ENCODE measurements around the gene C16orf96. TPM values are rescaled to one million over a fixed set of nuclear protein-coding genes. Genes with fewer than 3 reads are reported as not detected.

C16orf96 gene
- total RNA-seq, 1 donor from 2014 or later = not detected

DNA sequence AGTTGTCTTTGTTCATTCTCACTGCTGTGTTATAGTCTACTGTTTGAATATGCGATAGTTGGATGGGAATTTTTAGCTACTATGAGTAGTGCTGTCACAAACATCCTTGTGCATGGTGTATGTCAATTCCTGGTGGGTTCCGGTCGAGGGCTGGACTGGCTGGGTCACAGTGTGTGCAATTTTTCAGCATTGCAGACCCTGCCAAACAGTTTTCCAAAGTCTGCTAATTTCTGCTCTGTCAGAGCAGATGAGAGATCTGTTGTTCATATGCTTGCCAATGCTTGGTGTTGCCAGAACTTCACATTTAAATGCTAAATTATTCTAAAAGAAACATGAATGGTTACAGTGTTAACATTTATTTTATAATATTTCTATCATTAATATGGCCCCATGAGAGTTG is 3.6 kb upstream of the C16orf96 start:
- TF ChIP-seq, protein P1, sequence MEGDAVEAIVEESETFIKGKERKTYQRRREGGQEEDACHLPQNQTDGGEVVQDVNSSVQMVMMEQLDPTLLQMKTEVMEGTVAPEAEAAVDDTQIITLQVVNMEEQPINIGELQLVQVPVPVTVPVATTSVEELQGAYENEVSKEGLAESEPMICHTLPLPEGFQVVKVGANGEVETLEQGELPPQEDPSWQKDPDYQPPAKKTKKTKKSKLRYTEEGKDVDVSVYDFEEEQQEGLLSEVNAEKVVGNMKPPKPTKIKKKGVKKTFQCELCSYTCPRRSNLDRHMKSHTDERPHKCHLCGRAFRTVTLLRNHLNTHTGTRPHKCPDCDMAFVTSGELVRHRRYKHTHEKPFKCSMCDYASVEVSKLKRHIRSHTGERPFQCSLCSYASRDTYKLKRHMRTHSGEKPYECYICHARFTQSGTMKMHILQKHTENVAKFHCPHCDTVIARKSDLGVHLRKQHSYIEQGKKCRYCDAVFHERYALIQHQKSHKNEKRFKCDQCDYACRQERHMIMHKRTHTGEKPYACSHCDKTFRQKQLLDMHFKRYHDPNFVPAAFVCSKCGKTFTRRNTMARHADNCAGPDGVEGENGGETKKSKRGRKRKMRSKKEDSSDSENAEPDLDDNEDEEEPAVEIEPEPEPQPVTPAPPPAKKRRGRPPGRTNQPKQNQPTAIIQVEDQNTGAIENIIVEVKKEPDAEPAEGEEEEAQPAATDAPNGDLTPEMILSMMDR (IDR thresholded peaks at IDR 0.05) = no peak
- Histone ChIP-seq H3K4me1 (no peaks in the 10 kb centered on the region), H3K27me3 (no peaks in the 10 kb centered on the region), H3K36me3 (no peaks in the 10 kb centered on the region), H3K27ac (no peak overlapping the region), H3K4me3 (no peak overlapping the region), H3K9me3 (no peaks in the 10 kb centered on the region)
- intact Hi-C loops (cut with DNase I) = no loop called here
- DNase-seq (ENCODE audit: low spot score in 2 of 2) = no peak

DNA sequence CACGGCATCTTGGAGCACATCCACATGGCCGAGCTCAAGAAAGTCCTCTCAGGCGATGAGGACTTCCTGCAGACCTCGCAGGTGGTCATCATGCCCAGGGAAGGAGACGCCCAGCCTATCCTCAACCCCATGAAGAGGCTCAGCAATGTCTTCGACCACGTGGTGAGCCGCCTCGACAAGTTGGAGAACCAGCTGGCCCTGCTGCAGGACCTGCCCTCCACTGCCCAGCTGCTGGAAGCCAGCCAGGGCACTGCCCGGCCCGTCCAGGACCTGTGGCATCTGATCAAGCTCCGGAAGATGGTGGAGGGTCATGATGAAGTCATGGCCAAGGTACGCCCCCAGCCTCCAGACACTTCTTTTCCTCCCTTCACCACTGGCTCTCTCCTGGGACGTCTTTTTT is 440 bp downstream of the C16orf96 start:
- intact Hi-C loops (cut with DNase I) = no loop called here
- DNase-seq (ENCODE audit: low spot score in 2 of 2) = no peak
- Histone ChIP-seq H3K36me3 (no peaks in the 10 kb centered on the region), H3K27me3 (no peaks in the 10 kb centered on the region), H3K4me1 (no peaks in the 10 kb centered on the region), H3K27ac (no peak overlapping the region), H3K4me3 (no peak overlapping the region), H3K9me3 (no peaks in the 10 kb centered on the region)
- TF ChIP-seq, protein P1 (IDR thresholded peaks at IDR 0.05) = no peak

DNA sequence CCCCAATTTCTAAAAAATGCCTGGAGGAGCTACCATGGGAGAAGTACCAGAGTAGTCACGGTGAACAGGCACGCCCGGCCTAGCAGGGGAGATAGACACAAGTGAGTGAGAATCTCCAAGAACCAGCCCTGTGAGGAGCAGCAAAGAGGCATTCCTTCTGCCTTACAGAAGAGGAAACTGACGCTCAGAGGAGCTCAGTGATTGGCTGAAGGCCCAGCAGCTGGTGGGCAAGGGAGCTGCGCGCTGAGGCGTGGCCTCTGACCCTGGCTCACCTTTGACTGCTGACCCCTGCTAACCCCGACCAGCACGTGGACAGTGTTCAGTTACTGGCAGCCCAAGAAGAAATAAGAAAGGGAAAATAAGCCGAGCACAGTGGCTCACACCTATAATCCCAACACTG is 1.8 kb downstream of the C16orf96 start:
- Histone ChIP-seq H3K36me3 (no peaks in the 10 kb centered on the region), H3K9me3 (no peaks in the 10 kb centered on the region), H3K27ac (no peak overlapping the region), H3K4me3 (no peak overlapping the region), H3K27me3 (no peaks in the 10 kb centered on the region), H3K4me1 (no peaks in the 10 kb centered on the region)
- TF ChIP-seq, protein P1 (IDR thresholded peaks at IDR 0.05) = no peak
- DNase-seq (ENCODE audit: low spot score in 2 of 2) = no peak
- intact Hi-C loops (cut with DNase I) = no loop called here

GRCh38 chr16:4561596-4561995 is 5.5 kb downstream of the C16orf96 start:
- H3K27me3 ChIP-seq = no peaks in the 10 kb centered on the region
- no peaks in the 10 kb centered on the region for H3K36me3 ChIP-seq
- H3K4me3 ChIP-seq = no peak overlapping the region
- intact Hi-C loops (cut with DNase I) = no loop called here
- TF ChIP-seq, protein P1 (IDR thresholded peaks at IDR 0.05) = no peak
- H3K9me3 ChIP-seq = no peaks in the 10 kb centered on the region
- no peaks in the 10 kb centered on the region for H3K4me1 ChIP-seq
- DNase-seq (ENCODE audit: low spot score in 2 of 2) = no peak
- H3K27ac ChIP-seq = no peak overlapping the region

DNA sequence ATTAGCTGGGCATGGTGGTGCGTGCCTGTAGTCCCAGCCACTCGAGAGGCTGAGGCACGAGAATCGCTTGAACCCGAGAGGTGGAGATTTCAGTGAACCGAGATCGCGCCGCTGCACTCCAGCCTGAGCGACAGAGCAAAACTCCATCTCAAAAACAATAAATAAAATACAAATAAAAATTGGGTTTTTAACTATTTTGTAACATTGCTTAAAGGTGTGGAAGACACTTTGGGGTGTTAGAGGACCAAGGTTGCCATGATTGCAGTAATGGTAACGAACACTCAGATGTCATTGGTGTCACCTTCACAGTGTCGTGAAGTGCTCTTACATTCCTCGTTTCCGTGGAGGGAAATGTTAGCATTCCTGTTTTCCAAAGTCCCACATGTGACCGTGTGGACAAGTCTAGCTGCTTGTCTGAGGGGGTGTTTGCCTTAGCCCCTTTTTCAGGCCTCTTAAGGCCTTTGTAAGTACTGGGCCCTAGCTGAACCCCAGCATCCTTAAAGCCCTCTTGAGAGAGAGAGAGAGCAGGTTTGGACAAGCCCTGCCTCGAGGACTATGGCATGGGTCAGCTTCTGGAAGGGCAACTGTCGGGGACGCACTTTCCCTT is 8.6 kb downstream of the C16orf96 start:
- intact Hi-C loops (cut with DNase I) = no loop called here
- Histone ChIP-seq H3K4me1 (no peaks in the 10 kb centered on the region), H3K4me3 (no peak overlapping the region), H3K36me3 (no peaks in the 10 kb centered on the region), H3K27ac (no peak overlapping the region), H3K9me3 (no peaks in the 10 kb centered on the region), H3K27me3 (no peaks in the 10 kb centered on the region)
- no peak for DNase-seq (ENCODE audit: low spot score in 2 of 2)
- TF ChIP-seq, protein P1 (IDR thresholded peaks at IDR 0.05) = no peak

DNA sequence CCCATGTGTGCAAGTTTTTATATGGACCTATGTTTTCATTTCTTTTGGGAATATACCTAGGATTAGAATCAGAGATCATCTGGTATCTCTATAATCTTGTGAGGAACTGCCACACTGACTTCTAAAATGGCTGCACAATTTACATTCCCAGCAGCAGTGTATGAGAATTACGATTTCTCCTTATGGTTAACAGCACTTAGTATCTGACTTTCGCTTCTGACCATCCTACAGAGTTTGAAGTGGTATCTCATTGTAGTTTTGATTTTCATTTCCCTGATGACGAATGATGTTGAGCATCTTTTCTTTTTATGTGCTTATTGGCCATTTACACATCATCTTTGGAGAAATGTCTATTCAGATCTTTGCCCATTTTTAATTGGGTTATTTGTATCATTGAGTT is 10.0 kb downstream of the C16orf96 start:
- TF ChIP-seq, protein P1 (IDR thresholded peaks at IDR 0.05) = no peak
- no peak overlapping the region for H3K27ac ChIP-seq
- no peaks in the 10 kb centered on the region for H3K27me3 ChIP-seq
- no peak overlapping the region for H3K4me3 ChIP-seq
- intact Hi-C loops (cut with DNase I) = no loop called here
- no peaks in the 10 kb centered on the region for H3K9me3 ChIP-seq
- DNase-seq (ENCODE audit: low spot score in 2 of 2) = no peak
- no peaks in the 10 kb centered on the region for H3K36me3 ChIP-seq
- H3K4me1 ChIP-seq = no peaks in the 10 kb centered on the region
